ENCODE data around the gene TMIGD1.

The TMIGD1 gene

GRCh38 chr17:30333503-30334360 is at the start of gene TMIGD1:
Gene TMIGD1, minus strand, starts transcription at chr17:30334057. Its CDS starts 1,924 bp downstream, at chr17:30332133.
- H3K4me3 ChIP-seq (ENCODE audit: low read depth, low read length) = no peak within 1 kb of the TSS
- no peak for TF ChIP-seq CTCF (IDR thresholded peaks at IDR 0.05; ENCODE audit: borderline replicate concordance, insufficient read depth, low read depth, low read length)

- no peak overlapping the region for H3K4me3 ChIP-seq (ENCODE audit: low read depth, low read length)
- no peak for TF ChIP-seq CTCF (IDR thresholded peaks at IDR 0.05; ENCODE audit: borderline replicate concordance, insufficient read depth, low read depth, low read length)
Observed at GRCh38 chr17:30382345-30382744, 48.5 kb upstream of the TMIGD1 start.

- no peak for TF ChIP-seq CTCF (IDR thresholded peaks at IDR 0.05; ENCODE audit: borderline replicate concordance, insufficient read depth, low read depth, low read length)
- H3K4me3 ChIP-seq (ENCODE audit: low read depth, low read length) = no peak overlapping the region
Observed at GRCh38 chr17:30381340-30381659, 47.4 kb upstream of the TMIGD1 start.

- H3K4me3 ChIP-seq (ENCODE audit: low read depth, low read length) = no peak overlapping the region
- no peak for TF ChIP-seq CTCF (IDR thresholded peaks at IDR 0.05; ENCODE audit: borderline replicate concordance, insufficient read depth, low read depth, low read length)
Observed at GRCh38 chr17:30380643-30381339, 46.9 kb upstream of the TMIGD1 start.

- peak overlapping the region; percentile 89 for H3K4me3 ChIP-seq (ENCODE audit: low read depth, low read length)
- no peak for TF ChIP-seq CTCF (IDR thresholded peaks at IDR 0.05; ENCODE audit: borderline replicate concordance, insufficient read depth, low read depth, low read length)
Observed at GRCh38 chr17:30379903-30380381, 46.1 kb upstream of the TMIGD1 start.

- H3K4me3 ChIP-seq (ENCODE audit: low read depth, low read length) = peak overlapping the region; percentile 89
- no peak for TF ChIP-seq CTCF (IDR thresholded peaks at IDR 0.05; ENCODE audit: borderline replicate concordance, insufficient read depth, low read depth, low read length)
Observed at GRCh38 chr17:30379303-30379902, 45.5 kb upstream of the TMIGD1 start.

Measured in GM12875 (cell line).